HG03095 (cell line): ENCODE data around the gene INPP5D.
A peak's percentile ranks its signal among the peaks of the same experiment; 100 is the strongest.
"Not testable (repeated sequence)": the region's sequence is repeated elsewhere in the genome, so short reads cannot be mapped to it uniquely, and the experiment has no call there.

Experiments used
- ATAC-seq: cut with Tn5 transposase; IDR thresholded peaks from one replicate; pipeline ENCODE4 v1.9.1; 2021; ENCODE audit warnings: moderate library complexity; ENCODE audit not compliant: unreplicated experiment

INPP5D gene

GRCh38 chr2:233115741-233116140 lies 55.6 kb downstream of the INPP5D start:
- ATAC-seq = no peak

- no peak for ATAC-seq
These were observed 56.8 kb downstream of the INPP5D start for GRCh38 chr2:233116946-233117345.

DNA sequence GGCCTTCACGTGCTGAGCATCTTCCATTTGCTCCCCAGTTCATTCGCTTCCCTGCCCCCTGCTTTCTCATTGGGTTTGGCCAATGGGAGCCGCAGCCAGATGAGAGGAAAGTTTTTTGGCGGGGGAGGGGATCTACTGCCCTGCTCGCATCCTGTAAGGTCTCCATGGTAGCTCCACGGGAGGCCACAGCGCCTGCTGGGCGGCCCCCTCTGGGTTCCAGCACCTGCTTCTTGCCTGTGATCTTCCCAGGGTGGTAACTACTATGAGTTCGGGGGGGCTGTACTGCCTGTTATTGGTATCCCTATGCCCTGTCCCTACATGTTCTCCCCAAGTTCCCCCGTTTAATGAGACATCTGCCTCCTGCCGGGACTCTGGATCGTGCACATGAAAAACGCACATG lies 57.2 kb downstream of the INPP5D start:
- ATAC-seq = no peak

GRCh38 chr2:233117811-233118647 lies 57.9 kb downstream of the INPP5D start:
- ATAC-seq = no peak

DNA sequence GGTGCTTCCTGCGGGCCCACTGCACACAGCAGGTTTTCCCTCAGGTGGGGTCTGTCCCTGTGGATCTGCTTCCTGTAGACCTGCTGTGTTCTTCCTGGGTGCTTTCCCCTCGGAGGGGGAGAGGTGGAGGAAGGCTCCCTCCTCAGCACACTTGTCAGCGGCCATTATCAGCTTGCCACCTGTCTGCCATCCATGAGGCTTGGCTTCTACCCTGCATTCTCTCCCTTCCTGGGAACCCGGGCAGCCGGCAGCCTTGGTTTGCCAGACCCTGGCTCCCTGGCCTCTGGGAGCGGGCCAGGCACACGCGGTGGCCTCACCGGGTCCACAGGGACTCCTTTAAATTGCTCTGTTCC lies 58.5 kb downstream of the INPP5D start:
- no peak for ATAC-seq

DNA sequence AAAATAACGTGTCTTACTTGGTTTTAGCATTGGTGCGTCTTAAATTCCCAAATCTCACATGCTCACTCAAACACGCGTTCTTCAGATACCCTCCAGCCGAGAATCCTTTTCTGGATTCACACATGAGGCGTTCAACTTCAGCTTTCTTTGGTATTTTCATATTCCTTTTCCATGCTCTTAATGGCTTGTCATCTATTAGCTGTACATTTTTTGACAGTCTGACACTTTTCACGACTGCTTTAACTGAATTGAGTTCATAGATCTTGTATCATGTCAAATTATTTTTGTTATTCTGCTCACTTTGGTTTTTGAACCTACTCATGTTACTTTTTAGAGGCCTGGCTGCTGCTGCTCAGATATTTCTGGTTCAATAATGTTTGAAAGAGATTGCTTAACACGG lies 59.0 kb downstream of the INPP5D start:
- no peak for ATAC-seq

GRCh38 chr2:233119806-233120205 lies 59.7 kb downstream of the INPP5D start:
- ATAC-seq = no peak

DNA sequence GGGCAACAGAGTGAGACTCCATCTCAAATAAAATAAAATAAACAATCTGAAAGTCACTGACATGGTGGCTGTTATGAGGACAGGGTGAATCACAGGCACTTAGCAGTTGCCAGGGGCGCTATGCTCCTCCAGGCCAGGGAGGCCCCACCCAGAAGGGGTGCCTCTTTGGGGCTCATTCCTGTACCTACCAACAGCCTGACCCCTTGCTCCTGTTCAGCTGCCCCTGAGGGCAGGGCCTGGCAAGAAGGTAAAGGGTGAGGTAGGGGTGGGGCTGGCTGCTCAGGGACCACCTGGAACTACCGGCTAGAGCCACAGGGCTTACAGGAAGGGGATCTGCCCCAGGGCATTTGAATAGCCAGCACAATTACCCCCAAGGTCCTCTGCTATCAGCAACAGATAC lies 60.3 kb downstream of the INPP5D start:
- no peak for ATAC-seq

DNA sequence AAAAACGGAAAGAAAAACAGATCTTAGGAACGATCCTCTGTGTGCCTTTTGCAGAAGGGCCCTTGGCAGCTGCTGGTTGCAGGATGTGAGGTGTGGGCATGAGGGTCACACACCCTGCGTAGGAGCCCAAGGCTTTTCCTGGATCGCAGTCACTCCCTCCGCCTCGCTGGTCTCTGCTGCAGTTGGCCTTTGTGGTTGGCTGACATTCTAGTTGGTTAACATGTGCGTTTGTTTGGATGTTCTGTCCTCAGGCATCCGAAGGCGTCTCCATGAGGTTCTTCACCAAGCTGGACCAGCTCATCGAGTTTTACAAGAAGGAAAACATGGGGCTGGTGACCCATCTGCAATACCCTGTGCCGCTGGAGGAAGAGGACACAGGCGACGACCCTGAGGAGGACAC lies 61.7 kb downstream of the INPP5D start:
- no peak for ATAC-seq

DNA sequence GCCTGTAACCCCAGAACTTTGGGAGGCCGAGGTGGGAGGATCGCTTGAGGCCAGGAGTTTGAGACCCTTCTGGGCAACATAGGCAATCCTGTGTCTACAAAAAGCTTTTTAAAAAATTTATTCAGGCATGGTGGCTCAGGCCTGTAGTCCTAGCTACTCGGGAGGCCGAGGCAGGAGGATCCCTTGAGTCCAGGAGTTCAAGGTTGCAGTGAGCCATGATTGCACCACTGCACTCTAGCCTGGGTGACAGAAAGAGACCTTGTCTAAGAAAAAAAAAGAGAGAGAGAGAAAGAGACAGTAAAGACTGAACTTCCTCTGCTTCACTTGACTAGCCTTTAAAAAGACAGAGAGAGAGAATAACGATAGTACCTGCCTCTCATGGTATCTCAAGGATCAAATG lies 62.4 kb downstream of the INPP5D start:
- ATAC-seq = no peak

- not testable (repeated sequence) for ATAC-seq
These were observed 63.4 kb downstream of the INPP5D start for GRCh38 chr2:233123576-233123975.

GRCh38 chr2:233124421-233125080 lies 64.4 kb downstream of the INPP5D start:
- peak; percentile 84 for ATAC-seq

DNA sequence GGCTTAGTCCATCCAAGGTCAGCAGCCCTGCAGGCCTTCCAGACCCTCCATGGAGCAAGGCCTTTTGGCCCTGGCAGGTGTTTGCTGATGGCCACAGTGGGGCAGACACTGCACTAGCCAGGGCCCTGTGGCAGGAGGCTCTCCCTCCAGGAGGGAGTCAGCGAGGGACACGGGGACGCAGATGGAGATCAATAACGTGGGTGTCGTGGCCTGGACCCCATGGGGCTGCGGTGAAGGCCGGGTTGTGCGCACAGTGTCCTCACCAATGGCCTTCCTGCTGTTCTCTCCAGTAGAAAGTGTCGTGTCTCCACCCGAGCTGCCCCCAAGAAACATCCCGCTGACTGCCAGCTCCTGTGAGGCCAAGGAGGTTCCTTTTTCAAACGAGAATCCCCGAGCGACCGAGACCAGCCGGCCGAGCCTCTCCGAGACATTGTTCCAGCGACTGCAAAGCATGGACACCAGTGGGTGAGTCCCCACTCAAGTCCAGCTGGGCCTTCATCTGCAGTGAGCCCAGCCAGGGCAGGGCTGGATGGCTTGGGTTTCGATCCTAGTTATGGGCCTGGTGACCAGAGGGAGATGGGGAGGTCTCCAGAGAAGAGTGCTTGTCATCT lies 65.4 kb downstream of the INPP5D start:
- ATAC-seq = no peak

DNA sequence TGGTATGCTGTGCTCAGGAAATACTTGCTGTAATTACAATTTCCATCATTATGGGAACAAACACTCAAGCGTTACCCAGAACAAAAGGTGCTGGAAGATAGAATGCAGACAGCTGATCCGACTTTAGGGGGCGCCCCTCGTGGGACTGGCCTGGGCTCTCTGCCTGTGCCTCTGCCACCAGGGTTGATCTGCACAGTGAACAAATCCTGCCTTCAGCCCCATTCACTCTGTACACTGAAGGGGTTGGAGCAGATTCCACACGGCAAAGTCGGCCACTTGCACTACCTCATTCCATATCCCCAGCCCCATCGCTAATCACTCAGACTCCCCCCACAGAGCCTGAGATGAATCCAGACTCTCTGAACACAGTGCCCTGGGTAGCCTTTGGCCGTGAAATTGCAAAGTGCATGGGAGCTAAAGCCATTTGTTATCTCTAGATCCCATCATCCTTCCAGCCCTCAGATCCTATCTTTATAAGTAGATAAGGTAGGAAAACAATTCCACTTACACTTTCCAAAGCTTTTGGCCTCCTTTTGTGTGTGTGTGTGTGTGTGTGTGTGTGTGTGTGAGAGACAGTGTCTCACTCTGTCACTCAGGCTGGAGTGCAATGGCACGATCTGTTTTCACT lies 69.3 kb downstream of the INPP5D start:
- no peak for ATAC-seq

DNA sequence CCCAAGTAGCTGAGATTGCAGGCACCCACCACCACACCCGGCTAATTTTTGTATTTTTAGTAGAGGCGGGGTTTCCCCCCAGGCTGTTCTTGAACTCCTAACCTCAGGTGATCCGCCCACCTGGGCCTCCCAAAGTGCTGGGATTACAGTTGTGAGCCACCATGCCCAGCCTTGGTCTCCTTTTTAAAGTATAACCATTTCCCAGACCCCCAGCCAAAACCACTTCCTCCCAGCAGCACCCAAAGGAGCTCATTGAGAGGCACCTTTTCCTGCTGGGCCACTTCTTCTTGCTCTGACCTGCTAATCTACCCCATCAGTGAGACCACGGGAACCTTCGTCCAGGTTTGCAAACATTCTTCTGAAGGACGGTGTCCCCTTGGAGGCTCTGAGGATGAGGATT lies 69.9 kb downstream of the INPP5D start:
- ATAC-seq = no peak

- ATAC-seq = no peak
These were observed 70.4 kb downstream of the INPP5D start for GRCh38 chr2:233130481-233131020.

GRCh38 chr2:233131936-233132720 lies 72.0 kb downstream of the INPP5D start:
- ATAC-seq = no peak

- ATAC-seq = no peak
These were observed 73.1 kb downstream of the INPP5D start for GRCh38 chr2:233133239-233133638.

DNA sequence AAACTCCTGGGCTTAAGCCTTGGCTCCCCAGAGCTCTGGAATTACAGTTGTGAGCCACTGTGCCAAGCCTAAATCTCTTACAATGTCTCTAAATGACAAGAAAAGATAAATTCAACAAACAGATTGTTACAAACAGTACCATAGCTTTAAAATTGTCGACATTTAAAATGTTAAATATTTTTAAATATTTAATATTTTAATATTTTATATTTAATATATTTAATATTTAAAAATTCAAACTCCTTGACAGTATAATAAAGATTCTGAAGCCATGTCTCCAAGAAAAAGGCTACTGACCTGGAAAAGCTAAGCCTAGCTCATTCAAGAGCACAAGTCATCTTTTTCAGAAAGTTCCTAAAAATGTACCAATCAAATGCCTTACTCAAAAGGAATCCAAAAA lies 75.3 kb downstream of the INPP5D start:
- ATAC-seq = no peak

- no peak for ATAC-seq
These were observed 76.9 kb downstream of the INPP5D start for GRCh38 chr2:233137040-233137439.
